WTC11 (cell line): Measurements from ENCODE around the gene MFSD11. TPM values are rescaled to one million over a fixed set of nuclear protein-coding genes. Genes with fewer than 3 reads are reported as not detected.

Source experiments
- ATAC-seq: fragments of 200-7000 bp; cut with Tn5 transposase; 2 replicates; pipeline ENCODE4 v1.10.0; 2021; ENCODE audit warnings: mild to moderate bottlenecking, moderate library complexity
- CTCF ChIA-PET: fragments of 300-600 bp; sonication (Branson Sonifier 250); formaldehyde crosslinking; loops from one replicate; lab custom pipeline; 2021; ENCODE audit warnings: antibody characterized with exemption; lab: Charles Lee
- POLR2A ChIA-PET: fragments of 350-600 bp; sonication (Branson Sonifier 250); formaldehyde crosslinking; loops from one replicate; lab custom pipeline; 2021; ENCODE audit warnings: antibody characterized with exemption; lab: Charles Lee
- DNase-seq: peaks from one replicate; pipeline ENCODE4 v3.0.0; 2021; ENCODE audit warnings: low spot score
- H3K27ac Mint-ChIP-seq: 2 replicates; pipeline ENCODE4 v1.8.0; 2021; ENCODE audit warnings: mixed read lengths
- H3K27me3 Mint-ChIP-seq: 2 replicates; pipeline ENCODE4 v1.8.0; 2021; ENCODE audit warnings: low read depth, mild to moderate bottlenecking, moderate library complexity, mixed read lengths
- H3K36me3 Mint-ChIP-seq: 2 replicates; pipeline ENCODE4 v1.8.0; 2021; ENCODE audit warnings: mixed read lengths
- H3K4me1 Mint-ChIP-seq: 2 replicates; pipeline ENCODE4 v1.8.0; 2022; ENCODE audit warnings: mixed read lengths
- H3K4me3 Mint-ChIP-seq: 2 replicates; pipeline ENCODE4 v1.8.0; 2021; ENCODE audit warnings: mild to moderate bottlenecking, moderate library complexity, mixed read lengths
- H3K9me3 Mint-ChIP-seq: 2 replicates; pipeline ENCODE4 v1.8.0; 2021; ENCODE audit warnings: mixed read lengths
- ATF1 ChIP-seq: sonication (generic); formaldehyde crosslinking; IDR thresholded peaks from 2 replicates; pipeline ENCODE4 v1.8.1; 2023; ENCODE audit warnings: mild to moderate bottlenecking, moderate library complexity, missing genetic modification reagents
- CREB1 ChIP-seq: sonication (generic); formaldehyde crosslinking; IDR thresholded peaks from 2 replicates; pipeline ENCODE4 v1.8.0; 2023; ENCODE audit warnings: mild to moderate bottlenecking, missing genetic modification reagents
- CREM ChIP-seq: sonication (generic); formaldehyde crosslinking; IDR thresholded peaks from 2 replicates; pipeline ENCODE4 v1.8.1; 2022; ENCODE audit warnings: mild to moderate bottlenecking, missing genetic modification reagents, moderate library complexity
- FOXJ3 ChIP-seq: sonication (generic); formaldehyde crosslinking; IDR thresholded peaks from 2 replicates; pipeline ENCODE4 v1.9.0; 2021; ENCODE audit warnings: missing genetic modification reagents, mild to moderate bottlenecking, borderline replicate concordance
- NFATC4 ChIP-seq: fragments of 250-450 bp; sonication (Bioruptor Pico); IDR thresholded peaks from 2 replicates; pipeline ENCODE4 v1.9.0; 2021; ENCODE audit warnings: mild to moderate bottlenecking
- SOX15 ChIP-seq: fragments of 250-450 bp; sonication (Bioruptor Pico); IDR thresholded peaks from 2 replicates; pipeline ENCODE4 v1.9.0; 2021; ENCODE audit warnings: mild to moderate bottlenecking
- TCF7 ChIP-seq: sonication (generic); formaldehyde crosslinking; IDR thresholded peaks from 2 replicates; pipeline ENCODE4 v1.8.0; 2022; ENCODE audit warnings: mild to moderate bottlenecking, low read depth, missing genetic modification reagents, moderate library complexity
- TP53 ChIP-seq: sonication (generic); formaldehyde crosslinking; IDR thresholded peaks from 2 replicates; pipeline ENCODE4 v1.8.1; 2023; ENCODE audit warnings: mild to moderate bottlenecking, missing genetic modification reagents
- ZNF121 ChIP-seq: sonication (generic); formaldehyde crosslinking; IDR thresholded peaks from 2 replicates; pipeline ENCODE4 v1.8.0; 2023; ENCODE audit warnings: missing genetic modification reagents
- ZNF317 ChIP-seq: sonication (generic); formaldehyde crosslinking; IDR thresholded peaks from 2 replicates; pipeline ENCODE4 v1.8.1; 2023; ENCODE audit warnings: low read depth, mild to moderate bottlenecking, moderate library complexity, missing genetic modification reagents, borderline replicate concordance
- total RNA-seq: library from RNA; stranded (reverse); gene quantifications from 3 replicates; pipeline ENCODE4 v1.2.3, GENCODE V29; 2021
- TF ChIP-seq, protein P1 (sequence below): sonication (generic); formaldehyde crosslinking; IDR thresholded peaks from 2 replicates; pipeline ENCODE4 v1.8.1; 2022; ENCODE audit warnings: mild to moderate bottlenecking, moderate library complexity, missing genetic modification reagents
- TF ChIP-seq, protein P2 (sequence below): sonication (generic); formaldehyde crosslinking; IDR thresholded peaks from 2 replicates; pipeline ENCODE4 v1.8.0; 2023; ENCODE audit warnings: mild to moderate bottlenecking, missing genetic modification reagents
- TF ChIP-seq, protein P3 (sequence below): sonication (generic); formaldehyde crosslinking; IDR thresholded peaks from 2 replicates; pipeline ENCODE4 v1.8.0; 2022; ENCODE audit warnings: missing genetic modification reagents
- TF ChIP-seq, protein P4 (sequence below): sonication (generic); formaldehyde crosslinking; IDR thresholded peaks from 2 replicates; pipeline ENCODE4 v1.8.1; 2023; ENCODE audit warnings: mild to moderate bottlenecking, missing genetic modification reagents, moderate library complexity
- TF ChIP-seq, protein P5 (sequence below): sonication (generic); formaldehyde crosslinking; IDR thresholded peaks from 2 replicates; pipeline ENCODE4 v1.8.1; 2022; ENCODE audit warnings: mild to moderate bottlenecking, missing genetic modification reagents, moderate library complexity, borderline replicate concordance

MFSD11 gene
- total RNA-seq, 1 experiment from 2014 or later: 16.6 TPM

DNA sequence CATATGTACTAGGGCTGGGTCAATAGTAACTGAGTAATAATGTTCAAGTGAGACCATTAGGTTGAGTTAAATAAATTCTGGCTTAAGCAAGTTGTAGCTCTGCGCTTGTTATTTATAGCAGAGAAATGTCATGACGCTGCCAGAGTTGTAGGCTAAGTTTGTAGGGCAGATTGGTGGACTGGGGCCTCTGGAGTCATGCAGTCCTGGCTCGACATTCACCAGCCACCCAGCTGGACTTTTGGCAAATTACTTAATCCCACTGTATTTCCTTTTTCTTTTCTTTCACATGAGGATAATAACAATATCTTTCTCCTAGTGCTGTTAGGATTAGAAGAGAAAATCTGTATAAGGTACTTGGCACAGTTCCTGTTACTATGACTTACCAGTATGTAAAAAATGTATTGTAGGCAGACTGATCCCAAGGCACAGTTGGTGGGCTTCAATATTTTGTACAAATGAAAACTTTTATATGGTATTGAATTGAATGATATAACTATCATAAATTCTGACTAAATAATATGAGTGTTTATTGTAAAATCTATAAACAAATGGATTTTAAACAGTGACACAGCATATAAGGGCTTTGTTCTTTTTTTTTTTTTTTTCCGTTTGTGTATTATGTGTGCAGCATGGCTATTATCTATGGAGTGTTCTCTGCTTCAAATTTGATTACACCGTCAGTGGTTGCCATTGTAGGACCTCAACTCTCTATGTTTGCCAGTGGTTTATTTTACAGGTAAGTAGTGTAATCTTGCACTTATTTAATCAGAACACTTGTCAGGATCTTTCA is 2.6 kb downstream of the MFSD11 start:
- no peak for ATAC-seq
- H3K4me3 Mint-ChIP-seq: no peak overlapping the region
- peaks cover 38% of the 10 kb centered on the region for H3K36me3 Mint-ChIP-seq
- DNase-seq: no peak
- peaks cover 15% of the 10 kb centered on the region for H3K4me1 Mint-ChIP-seq
- no peak overlapping the region for H3K27ac Mint-ChIP-seq
- ChIA-PET POLR2A (no interaction called here), CTCF (interaction anchor here (0.6 to 1.3 kb wide), 2 partner anchors 33 to 335 kb away, joined by 4 to 5 read pairs; no protein-coding TSS in a partner anchor)
- H3K27me3 Mint-ChIP-seq: no peaks in the 10 kb centered on the region
- TF ChIP-seq TP53 (CRISPR knock-in tag) (no peak), ZNF317 (CRISPR knock-in tag) (no peak), FOXJ3 (CRISPR knock-in tag) (no peak), ATF1 (no peak), TCF7 (CRISPR knock-in tag) (no peak)
- TF ChIP-seq, protein P1, sequence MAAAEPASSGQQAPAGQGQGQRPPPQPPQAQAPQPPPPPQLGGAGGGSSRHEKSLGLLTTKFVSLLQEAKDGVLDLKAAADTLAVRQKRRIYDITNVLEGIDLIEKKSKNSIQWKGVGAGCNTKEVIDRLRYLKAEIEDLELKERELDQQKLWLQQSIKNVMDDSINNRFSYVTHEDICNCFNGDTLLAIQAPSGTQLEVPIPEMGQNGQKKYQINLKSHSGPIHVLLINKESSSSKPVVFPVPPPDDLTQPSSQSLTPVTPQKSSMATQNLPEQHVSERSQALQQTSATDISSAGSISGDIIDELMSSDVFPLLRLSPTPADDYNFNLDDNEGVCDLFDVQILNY (CRISPR knock-in tag): no peak
- H3K9me3 Mint-ChIP-seq: no peaks in the 10 kb centered on the region

DNA sequence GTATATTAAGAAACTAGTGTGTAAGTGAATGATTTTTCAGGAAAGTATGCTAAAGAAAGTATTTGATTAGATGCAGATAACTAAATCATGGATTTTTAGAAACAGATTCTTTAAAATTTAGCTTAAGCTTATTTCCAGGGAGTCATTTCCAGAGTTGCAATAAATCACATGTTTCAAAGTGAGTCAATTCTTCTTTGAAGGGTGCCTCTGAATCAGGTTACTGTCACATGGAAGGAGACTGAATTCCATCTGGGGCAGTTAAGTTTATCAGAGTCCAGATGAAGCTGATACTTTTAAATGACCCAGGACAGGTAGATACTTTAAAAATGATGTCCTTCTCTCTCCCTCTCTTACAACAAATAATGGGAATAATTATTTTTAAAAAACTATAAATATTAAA is 5.0 kb downstream of the MFSD11 start:
- Mint-ChIP-seq H3K27ac (no peak overlapping the region), H3K27me3 (no peaks in the 10 kb centered on the region), H3K36me3 (peaks cover 41% of the 10 kb centered on the region), H3K4me1 (peaks cover 13% of the 10 kb centered on the region), H3K9me3 (no peaks in the 10 kb centered on the region), H3K4me3 (no peak overlapping the region)
- ATAC-seq: no peak
- POLR2A ChIA-PET: no interaction called here
- no peak for DNase-seq
- CTCF ChIA-PET: interaction anchor here (0.7 kb wide), 1 partner anchor 28 kb away, joined by 4 read pairs; no protein-coding TSS in a partner anchor
- TF ChIP-seq ZNF121 (CRISPR knock-in tag): no peak
- no peak for TF ChIP-seq NFATC4 (CRISPR knock-in tag)
- TF ChIP-seq CREB1 (CRISPR knock-in tag): no peak
- TF ChIP-seq, protein P2, sequence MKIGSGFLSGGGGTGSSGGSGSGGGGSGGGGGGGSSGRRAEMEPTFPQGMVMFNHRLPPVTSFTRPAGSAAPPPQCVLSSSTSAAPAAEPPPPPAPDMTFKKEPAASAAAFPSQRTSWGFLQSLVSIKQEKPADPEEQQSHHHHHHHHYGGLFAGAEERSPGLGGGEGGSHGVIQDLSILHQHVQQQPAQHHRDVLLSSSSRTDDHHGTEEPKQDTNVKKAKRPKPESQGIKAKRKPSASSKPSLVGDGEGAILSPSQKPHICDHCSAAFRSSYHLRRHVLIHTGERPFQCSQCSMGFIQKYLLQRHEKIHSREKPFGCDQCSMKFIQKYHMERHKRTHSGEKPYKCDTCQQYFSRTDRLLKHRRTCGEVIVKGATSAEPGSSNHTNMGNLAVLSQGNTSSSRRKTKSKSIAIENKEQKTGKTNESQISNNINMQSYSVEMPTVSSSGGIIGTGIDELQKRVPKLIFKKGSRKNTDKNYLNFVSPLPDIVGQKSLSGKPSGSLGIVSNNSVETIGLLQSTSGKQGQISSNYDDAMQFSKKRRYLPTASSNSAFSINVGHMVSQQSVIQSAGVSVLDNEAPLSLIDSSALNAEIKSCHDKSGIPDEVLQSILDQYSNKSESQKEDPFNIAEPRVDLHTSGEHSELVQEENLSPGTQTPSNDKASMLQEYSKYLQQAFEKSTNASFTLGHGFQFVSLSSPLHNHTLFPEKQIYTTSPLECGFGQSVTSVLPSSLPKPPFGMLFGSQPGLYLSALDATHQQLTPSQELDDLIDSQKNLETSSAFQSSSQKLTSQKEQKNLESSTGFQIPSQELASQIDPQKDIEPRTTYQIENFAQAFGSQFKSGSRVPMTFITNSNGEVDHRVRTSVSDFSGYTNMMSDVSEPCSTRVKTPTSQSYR (CRISPR knock-in tag): no peak

DNA sequence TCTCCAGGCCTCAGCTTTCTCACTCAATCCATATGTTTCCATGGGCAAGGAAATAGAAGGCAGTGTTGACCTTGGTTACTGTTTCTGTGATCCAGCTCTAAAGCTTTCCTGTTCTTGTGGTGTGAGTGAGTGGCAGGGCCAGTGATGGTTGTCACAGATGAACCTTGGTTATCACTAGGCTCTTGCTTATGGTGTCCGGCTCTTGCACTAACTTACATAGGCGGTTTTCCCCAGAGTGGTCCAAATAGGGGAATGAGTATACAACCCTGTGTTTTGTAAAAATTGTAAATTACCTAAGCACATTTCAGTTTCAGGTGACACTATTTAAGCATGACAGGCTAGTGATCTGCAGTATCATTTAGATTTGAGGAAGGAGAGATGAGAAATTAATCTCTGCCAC is 6.8 kb downstream of the MFSD11 start:
- H3K4me1 Mint-ChIP-seq: no peaks in the 10 kb centered on the region
- H3K36me3 Mint-ChIP-seq: peaks cover 41% of the 10 kb centered on the region
- ATAC-seq (no peak), DNase-seq (no peak)
- H3K4me3 Mint-ChIP-seq: no peak overlapping the region
- ChIA-PET POLR2A (interaction anchor here (0.6 kb wide), 1 partner anchor 42 kb away, joined by 8 read pairs; no protein-coding TSS in a partner anchor), CTCF (no interaction called here)
- no peak overlapping the region for H3K27ac Mint-ChIP-seq
- H3K9me3 Mint-ChIP-seq: no peaks in the 10 kb centered on the region
- H3K27me3 Mint-ChIP-seq: no peaks in the 10 kb centered on the region
- TF ChIP-seq, protein P3, sequence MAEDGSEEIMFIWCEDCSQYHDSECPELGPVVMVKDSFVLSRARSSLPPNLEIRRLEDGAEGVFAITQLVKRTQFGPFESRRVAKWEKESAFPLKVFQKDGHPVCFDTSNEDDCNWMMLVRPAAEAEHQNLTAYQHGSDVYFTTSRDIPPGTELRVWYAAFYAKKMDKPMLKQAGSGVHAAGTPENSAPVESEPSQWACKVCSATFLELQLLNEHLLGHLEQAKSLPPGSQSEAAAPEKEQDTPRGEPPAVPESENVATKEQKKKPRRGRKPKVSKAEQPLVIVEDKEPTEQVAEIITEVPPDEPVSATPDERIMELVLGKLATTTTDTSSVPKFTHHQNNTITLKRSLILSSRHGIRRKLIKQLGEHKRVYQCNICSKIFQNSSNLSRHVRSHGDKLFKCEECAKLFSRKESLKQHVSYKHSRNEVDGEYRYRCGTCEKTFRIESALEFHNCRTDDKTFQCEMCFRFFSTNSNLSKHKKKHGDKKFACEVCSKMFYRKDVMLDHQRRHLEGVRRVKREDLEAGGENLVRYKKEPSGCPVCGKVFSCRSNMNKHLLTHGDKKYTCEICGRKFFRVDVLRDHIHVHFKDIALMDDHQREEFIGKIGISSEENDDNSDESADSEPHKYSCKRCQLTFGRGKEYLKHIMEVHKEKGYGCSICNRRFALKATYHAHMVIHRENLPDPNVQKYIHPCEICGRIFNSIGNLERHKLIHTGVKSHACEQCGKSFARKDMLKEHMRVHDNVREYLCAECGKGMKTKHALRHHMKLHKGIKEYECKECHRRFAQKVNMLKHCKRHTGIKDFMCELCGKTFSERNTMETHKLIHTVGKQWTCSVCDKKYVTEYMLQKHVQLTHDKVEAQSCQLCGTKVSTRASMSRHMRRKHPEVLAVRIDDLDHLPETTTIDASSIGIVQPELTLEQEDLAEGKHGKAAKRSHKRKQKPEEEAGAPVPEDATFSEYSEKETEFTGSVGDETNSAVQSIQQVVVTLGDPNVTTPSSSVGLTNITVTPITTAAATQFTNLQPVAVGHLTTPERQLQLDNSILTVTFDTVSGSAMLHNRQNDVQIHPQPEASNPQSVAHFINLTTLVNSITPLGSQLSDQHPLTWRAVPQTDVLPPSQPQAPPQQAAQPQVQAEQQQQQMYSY: no peak
- TF ChIP-seq SOX15 (CRISPR knock-in tag) (no peak), CREM (CRISPR knock-in tag) (no peak)
- TF ChIP-seq, protein P2 (CRISPR knock-in tag): no peak
- TF ChIP-seq, protein P4, sequence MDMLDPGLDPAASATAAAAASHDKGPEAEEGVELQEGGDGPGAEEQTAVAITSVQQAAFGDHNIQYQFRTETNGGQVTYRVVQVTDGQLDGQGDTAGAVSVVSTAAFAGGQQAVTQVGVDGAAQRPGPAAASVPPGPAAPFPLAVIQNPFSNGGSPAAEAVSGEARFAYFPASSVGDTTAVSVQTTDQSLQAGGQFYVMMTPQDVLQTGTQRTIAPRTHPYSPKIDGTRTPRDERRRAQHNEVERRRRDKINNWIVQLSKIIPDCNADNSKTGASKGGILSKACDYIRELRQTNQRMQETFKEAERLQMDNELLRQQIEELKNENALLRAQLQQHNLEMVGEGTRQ: no peak
- TF ChIP-seq, protein P5, sequence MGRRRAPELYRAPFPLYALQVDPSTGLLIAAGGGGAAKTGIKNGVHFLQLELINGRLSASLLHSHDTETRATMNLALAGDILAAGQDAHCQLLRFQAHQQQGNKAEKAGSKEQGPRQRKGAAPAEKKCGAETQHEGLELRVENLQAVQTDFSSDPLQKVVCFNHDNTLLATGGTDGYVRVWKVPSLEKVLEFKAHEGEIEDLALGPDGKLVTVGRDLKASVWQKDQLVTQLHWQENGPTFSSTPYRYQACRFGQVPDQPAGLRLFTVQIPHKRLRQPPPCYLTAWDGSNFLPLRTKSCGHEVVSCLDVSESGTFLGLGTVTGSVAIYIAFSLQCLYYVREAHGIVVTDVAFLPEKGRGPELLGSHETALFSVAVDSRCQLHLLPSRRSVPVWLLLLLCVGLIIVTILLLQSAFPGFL (CRISPR knock-in tag): no peak
